OCI-LY1 (cell line): Measurements from ENCODE around the gene OR52K1.

Experiments
- H2AFZ ChIP-seq: fragments of 200-600 bp; sonication (generic), shearing (Covaris generic); 2 replicates; pipeline ENCODE4 v1.6.0; 2014; ENCODE audit warnings: antibody characterized with exemption, mild to moderate bottlenecking, low read length
- H3F3A ChIP-seq: fragments of 200-600 bp; sonication (generic), shearing (Covaris generic); 2 replicates; pipeline ENCODE4 v1.6.0; 2014; ENCODE audit warnings: mild to moderate bottlenecking, antibody characterized with exemption, low read length, moderate library complexity; ENCODE audit not compliant: insufficient read depth
- H3K27ac ChIP-seq: fragments of 200-600 bp; sonication (generic); 2 replicates; pipeline ENCODE4 v1.5.1; 2014; ENCODE audit warnings: low read length, mixed run types, mild to moderate bottlenecking, low read depth; ENCODE audit not compliant: poor library complexity, severe bottlenecking
- H3K27me3 ChIP-seq: fragments of 200-600 bp; sonication (generic); 2 replicates; pipeline ENCODE4 v1.6.0; 2014; ENCODE audit warnings: antibody characterized with exemption, mild to moderate bottlenecking, low read length, moderate library complexity; ENCODE audit not compliant: insufficient read depth
- H3K36me3 ChIP-seq: fragments of 200-600 bp; sonication (generic); 2 replicates; pipeline ENCODE4 v1.6.1; 2014; ENCODE audit warnings: mild to moderate bottlenecking, antibody characterized with exemption, low read length, moderate library complexity, mixed read lengths; ENCODE audit not compliant: insufficient read depth
- H3K4me1 ChIP-seq: fragments of 200-600 bp; sonication (generic); 2 replicates; pipeline ENCODE4 v1.5.1; 2014; ENCODE audit warnings: mild to moderate bottlenecking, low read length, moderate library complexity; ENCODE audit not compliant: insufficient read depth, severe bottlenecking
- H3K4me2 ChIP-seq: fragments of 200-600 bp; sonication (generic), shearing (Covaris generic); 2 replicates; pipeline ENCODE4 v1.6.1; 2014; ENCODE audit warnings: low read length
- H3K4me3 ChIP-seq: fragments of 200-600 bp; sonication (generic); 2 replicates; pipeline ENCODE4 v1.5.1; 2014; ENCODE audit warnings: low read length, low read depth, mild to moderate bottlenecking, mixed read lengths; ENCODE audit not compliant: poor library complexity, severe bottlenecking
- H3K79me2 ChIP-seq: fragments of 200-600 bp; shearing (Covaris generic); 2 replicates; pipeline ENCODE4 v1.6.1; 2016; ENCODE audit warnings: mixed run types, low read length, mixed read lengths; ENCODE audit not compliant: insufficient read depth
- H3K9ac ChIP-seq: fragments of 200-600 bp; sonication (generic), shearing (Covaris generic); 2 replicates; pipeline ENCODE4 v1.6.1; 2014; ENCODE audit warnings: mild to moderate bottlenecking, low read length, mixed read lengths
- H3K9me2 ChIP-seq: fragments of 200-600 bp; sonication (generic), shearing (Covaris generic); 2 replicates; pipeline ENCODE4 v1.6.1; 2014; ENCODE audit warnings: low read depth, mild to moderate bottlenecking, low read length, mixed read lengths
- H3K9me3 ChIP-seq: fragments of 200-600 bp; shearing (Covaris generic); 2 replicates; pipeline ENCODE4 v1.6.1; 2014; ENCODE audit warnings: low read length, mixed read lengths
- H4K20me1 ChIP-seq: fragments of 200-600 bp; sonication (generic), shearing (Covaris generic); 2 replicates; pipeline ENCODE4 v1.6.0; 2016; ENCODE audit warnings: mild to moderate bottlenecking, low read length; ENCODE audit not compliant: insufficient read depth
- CTCF ChIP-seq: fragments of 200-600 bp; sonication (generic), shearing (Covaris generic); IDR thresholded peaks from 2 replicates; pipeline ENCODE4 v1.5.1; 2017; ENCODE audit warnings: mild to moderate bottlenecking, antibody characterized with exemption, low read length, moderate library complexity, mixed read lengths
- EZH2 ChIP-seq: fragments of 200-600 bp; sonication (generic), shearing (Covaris generic); IDR thresholded peaks from 2 replicates; pipeline ENCODE4 v1.8.0; 2017; ENCODE audit warnings: borderline replicate concordance, mixed run types, mild to moderate bottlenecking, antibody characterized with exemption, low read length, moderate library complexity, mixed read lengths

Gene OR52K1

DNA sequence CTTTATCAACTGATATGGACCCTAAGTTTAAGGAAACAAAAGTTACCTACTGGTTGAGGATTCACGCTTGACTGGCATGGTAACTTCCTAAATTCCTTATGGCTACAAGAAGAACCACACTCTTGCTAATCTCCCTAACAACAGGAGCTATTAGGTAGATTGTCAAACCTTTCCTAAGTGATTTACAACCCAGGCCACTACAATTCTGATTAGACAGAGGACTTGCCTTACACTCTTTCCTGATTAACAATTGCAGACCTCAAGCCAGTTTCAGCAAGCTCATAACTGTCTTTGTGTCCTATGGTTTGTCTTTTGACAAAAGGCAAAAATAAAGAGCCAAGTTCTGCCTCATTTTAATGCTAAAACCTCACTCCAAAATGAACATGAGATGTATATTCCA lies 17.0 kb upstream of the OR52K1 start:
- Histone ChIP-seq H4K20me1 (no peaks in the 10 kb centered on the region), H3K9ac (no peak overlapping the region), H3K27me3 (no peaks in the 10 kb centered on the region), H3K4me2 (no peak overlapping the region), H3K27ac (no peak overlapping the region), H3K4me1 (no peaks in the 10 kb centered on the region), H3K79me2 (no peaks in the 10 kb centered on the region), H3K9me3 (no peaks in the 10 kb centered on the region), H3F3A (no peaks in the 10 kb centered on the region), H3K36me3 (no peaks in the 10 kb centered on the region), H3K4me3 (no peak overlapping the region), H2AFZ (no peak overlapping the region), H3K9me2 (no peaks in the 10 kb centered on the region)
- TF ChIP-seq EZH2 (no peak), CTCF (no peak)

GRCh38 chr11:4466131-4466870 lies 16.1 kb upstream of the OR52K1 start:
- no peaks in the 10 kb centered on the region for H3K79me2 ChIP-seq
- H4K20me1 ChIP-seq, result no peaks in the 10 kb centered on the region
- H3K9me2 ChIP-seq, result no peaks in the 10 kb centered on the region
- H2AFZ ChIP-seq, result no peak overlapping the region
- no peak overlapping the region for H3K4me2 ChIP-seq
- no peaks in the 10 kb centered on the region for H3K27me3 ChIP-seq
- H3K27ac ChIP-seq, result no peak overlapping the region
- no peaks in the 10 kb centered on the region for H3F3A ChIP-seq
- no peaks in the 10 kb centered on the region for H3K9me3 ChIP-seq
- H3K36me3 ChIP-seq, result no peaks in the 10 kb centered on the region
- TF ChIP-seq EZH2 (no peak), CTCF (no peak)
- H3K9ac ChIP-seq, result no peak overlapping the region
- H3K4me1 ChIP-seq, result no peaks in the 10 kb centered on the region
- H3K4me3 ChIP-seq, result no peak overlapping the region

DNA sequence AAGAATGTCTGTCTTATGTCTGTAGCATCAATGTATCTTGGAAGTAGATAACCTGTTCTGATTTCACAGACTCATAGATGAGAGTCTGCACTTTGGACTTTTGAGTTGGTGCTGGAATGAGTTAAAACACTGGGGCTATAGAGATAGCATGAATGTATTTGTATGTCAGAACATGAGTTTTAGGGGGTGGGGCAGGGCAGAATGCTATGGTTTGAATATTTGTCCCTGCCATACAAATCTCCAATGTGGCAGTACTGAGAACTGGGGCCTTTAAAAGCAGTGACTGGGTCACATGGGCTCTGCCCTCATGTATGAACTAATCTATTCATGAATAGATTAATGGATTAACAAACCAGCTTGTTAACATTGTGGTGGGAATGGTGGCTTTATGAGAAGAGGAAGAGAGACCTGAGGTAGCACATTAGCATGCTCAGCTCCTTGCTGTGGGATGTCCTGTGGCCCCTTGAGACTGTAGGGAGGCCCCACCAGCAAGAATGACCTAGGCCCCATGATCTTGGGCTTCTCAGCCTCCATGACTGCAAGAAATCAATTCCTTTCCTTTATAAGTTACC lies 15.5 kb upstream of the OR52K1 start:
- Histone ChIP-seq H3F3A (no peaks in the 10 kb centered on the region), H3K4me3 (no peak overlapping the region), H3K27ac (no peak overlapping the region), H3K9me3 (no peaks in the 10 kb centered on the region), H3K79me2 (no peaks in the 10 kb centered on the region), H3K4me2 (no peak overlapping the region), H3K36me3 (no peaks in the 10 kb centered on the region), H3K9me2 (no peaks in the 10 kb centered on the region), H2AFZ (no peak overlapping the region), H3K27me3 (no peaks in the 10 kb centered on the region), H3K4me1 (no peaks in the 10 kb centered on the region), H3K9ac (no peak overlapping the region), H4K20me1 (no peaks in the 10 kb centered on the region)
- TF ChIP-seq EZH2 (no peak), CTCF (no peak)
